Loucy (cell line): ENCODE data around the gene PUS3.

Experiments used
- H2AFZ ChIP-seq: fragments of 200-600 bp; sonication (generic); 2 replicates; pipeline ENCODE4 v1.6.0; 2016; ENCODE audit warnings: antibody characterized with exemption, mild to moderate bottlenecking, low read length, moderate library complexity
- H3F3A ChIP-seq: fragments of 200-600 bp; 2 replicates; pipeline ENCODE4 v1.6.0; 2016; ENCODE audit warnings: antibody characterized with exemption, low read depth, mild to moderate bottlenecking
- H3K27me3 ChIP-seq: fragments of 200-600 bp; sonication (generic); 2 replicates; pipeline ENCODE4 v1.6.1; 2014; ENCODE audit warnings: low read length, mild to moderate bottlenecking; ENCODE audit not compliant: insufficient read depth, poor library complexity, severe bottlenecking
- H3K36me3 ChIP-seq: fragments of 200-600 bp; sonication (generic); 2 replicates; pipeline ENCODE4 v1.6.1; 2016; ENCODE audit warnings: low read length; ENCODE audit not compliant: insufficient read depth
- H3K4me1 ChIP-seq: fragments of 200-600 bp; sonication (generic); 2 replicates; pipeline ENCODE4 v1.5.1; 2014; ENCODE audit warnings: low read length, mild to moderate bottlenecking; ENCODE audit not compliant: insufficient read depth, poor library complexity, severe bottlenecking
- H3K4me2 ChIP-seq: fragments of 200-600 bp; sonication (generic); 2 replicates; pipeline ENCODE4 v1.6.0; 2014; ENCODE audit warnings: antibody characterized with exemption, low read length, low read depth, mild to moderate bottlenecking; ENCODE audit not compliant: poor library complexity, severe bottlenecking
- H3K4me3 ChIP-seq: fragments of 200-600 bp; sonication (generic); 2 replicates; pipeline ENCODE4 v1.5.1; 2014; ENCODE audit warnings: low read length, mild to moderate bottlenecking, mixed read lengths; ENCODE audit not compliant: poor library complexity, severe bottlenecking
- H3K79me2 ChIP-seq: fragments of 200-600 bp; sonication (generic); 2 replicates; pipeline ENCODE4 v1.6.1; 2014; ENCODE audit warnings: low read length; ENCODE audit not compliant: insufficient read depth
- H3K9ac ChIP-seq: fragments of 200-600 bp; sonication (generic); 2 replicates; pipeline ENCODE4 v1.6.0; 2014; ENCODE audit warnings: mild to moderate bottlenecking, low read depth, low read length, moderate library complexity; ENCODE audit not compliant: poor library complexity, severe bottlenecking
- H3K9me2 ChIP-seq: fragments of 200-600 bp; sonication (generic); replicated peaks from 2 replicates; pipeline ENCODE4 v1.6.1; 2016; ENCODE audit warnings: low read depth, low read length, mixed read lengths
- H3K9me3 ChIP-seq: fragments of 200-600 bp; sonication (generic); 2 replicates; pipeline ENCODE4 v1.6.1; 2014; ENCODE audit warnings: mild to moderate bottlenecking, antibody characterized with exemption, low read length, low read depth; ENCODE audit not compliant: insufficient read depth
- H4K20me1 ChIP-seq: fragments of 200-600 bp; sonication (generic); 2 replicates; pipeline ENCODE4 v1.6.0; 2014; ENCODE audit warnings: antibody characterized with exemption, low read length, mild to moderate bottlenecking; ENCODE audit not compliant: insufficient read depth, poor library complexity, severe bottlenecking
- CTCF ChIP-seq: fragments of 200-600 bp; sonication (generic); conservative IDR thresholded peaks from 2 replicates; pipeline ENCODE4 v1.5.1; 2014; ENCODE audit warnings: mild to moderate bottlenecking, antibody characterized with exemption, low read length
- EZH2phosphoT487 ChIP-seq: fragments of 200-600 bp; IDR thresholded peaks from 2 replicates; pipeline ENCODE4 v1.6.1; 2018; ENCODE audit warnings: antibody characterized with exemption, mild to moderate bottlenecking, moderate library complexity, borderline replicate concordance

PUS3 gene

DNA sequence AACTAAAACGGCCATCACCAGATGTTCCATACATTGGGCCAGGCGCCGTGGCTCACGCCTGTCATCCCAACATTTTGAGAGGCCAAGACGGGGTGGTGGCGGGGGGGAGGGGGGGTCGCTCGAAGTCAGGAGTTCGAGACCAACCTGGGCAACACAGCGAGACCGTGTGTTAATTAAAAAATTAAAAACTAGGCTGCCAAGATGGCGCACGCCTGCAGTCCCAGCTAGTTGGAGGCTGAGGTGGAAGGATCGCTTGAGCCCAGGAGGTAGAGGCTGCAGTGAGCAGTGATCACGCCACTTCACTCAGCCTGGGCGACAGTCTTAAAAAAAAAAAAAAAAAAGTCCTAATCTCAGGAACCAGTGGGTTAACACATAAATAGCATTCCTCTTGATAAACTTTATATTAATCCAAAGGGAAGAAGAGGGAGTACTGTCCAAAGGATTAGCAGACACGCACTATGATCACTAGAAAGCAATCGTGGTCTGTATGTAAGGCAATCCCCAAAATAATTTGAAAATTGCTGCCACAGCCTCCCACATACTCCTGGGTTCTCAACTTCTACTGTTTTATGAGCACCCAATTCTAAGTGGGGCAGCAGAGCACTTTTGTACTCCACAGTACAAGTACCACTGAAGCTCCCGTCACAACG, 604 bp downstream of the PUS3 start:
- H3K9me3 ChIP-seq, result no peaks in the 10 kb centered on the region
- peaks cover 17% of the 10 kb centered on the region for H3K4me1 ChIP-seq
- H3K9ac ChIP-seq, result peak overlapping the region; percentile 70
- H3F3A ChIP-seq, result no peaks in the 10 kb centered on the region
- peaks cover 15% of the 10 kb centered on the region for H4K20me1 ChIP-seq
- H2AFZ ChIP-seq, result peak overlapping the region; percentile 89
- H3K9me2 ChIP-seq, result no peaks in the 10 kb centered on the region
- peak overlapping the region; percentile 93 for H3K4me3 ChIP-seq
- TF ChIP-seq CTCF (no peak), EZH2phosphoT487 (no peak)
- H3K79me2 ChIP-seq, result peaks cover 40% of the 10 kb centered on the region; the same call in 1 of the 2 replicates
- peaks cover 15% of the 10 kb centered on the region; the same call in 1 of the 2 replicates for H3K36me3 ChIP-seq
- H3K27me3 ChIP-seq, result no peaks in the 10 kb centered on the region
- H3K4me2 ChIP-seq, result peak overlapping the region; percentile 73

DNA sequence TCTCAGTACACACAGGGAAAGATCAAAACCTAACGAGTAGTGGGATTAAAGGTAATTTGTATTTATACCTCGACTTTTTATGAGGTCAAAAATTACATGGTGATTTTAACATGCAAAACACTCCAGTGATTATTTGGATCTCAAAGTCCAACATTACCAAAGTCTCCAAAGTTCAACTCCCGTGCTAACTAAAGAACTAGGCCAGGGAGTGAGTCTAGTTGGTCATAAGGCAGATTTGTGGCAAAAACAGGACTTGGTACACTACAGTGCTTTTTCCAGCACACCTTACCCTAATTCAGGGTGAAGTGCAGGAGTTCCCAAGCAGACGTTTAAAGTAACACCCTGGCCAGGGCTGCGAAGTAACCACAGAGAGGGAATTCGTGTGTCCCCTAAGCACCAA, 1.1 kb downstream of the PUS3 start:
- Histone ChIP-seq H3K27me3 (no peaks in the 10 kb centered on the region), H4K20me1 (peaks cover 19% of the 10 kb centered on the region), H3K79me2 (peaks cover 42% of the 10 kb centered on the region; the same call in 1 of the 2 replicates), H3K4me2 (peak overlapping the region; percentile 73), H3K36me3 (peaks cover 15% of the 10 kb centered on the region; the same call in 1 of the 2 replicates), H3K9me3 (no peaks in the 10 kb centered on the region), H3K9ac (peak overlapping the region; percentile 70), H3K4me1 (peaks cover 20% of the 10 kb centered on the region), H3F3A (no peaks in the 10 kb centered on the region), H3K9me2 (no peaks in the 10 kb centered on the region), H2AFZ (no peak overlapping the region), H3K4me3 (peak overlapping the region; percentile 93)
- no peak for TF ChIP-seq CTCF
- TF ChIP-seq EZH2phosphoT487, result no peak

DNA sequence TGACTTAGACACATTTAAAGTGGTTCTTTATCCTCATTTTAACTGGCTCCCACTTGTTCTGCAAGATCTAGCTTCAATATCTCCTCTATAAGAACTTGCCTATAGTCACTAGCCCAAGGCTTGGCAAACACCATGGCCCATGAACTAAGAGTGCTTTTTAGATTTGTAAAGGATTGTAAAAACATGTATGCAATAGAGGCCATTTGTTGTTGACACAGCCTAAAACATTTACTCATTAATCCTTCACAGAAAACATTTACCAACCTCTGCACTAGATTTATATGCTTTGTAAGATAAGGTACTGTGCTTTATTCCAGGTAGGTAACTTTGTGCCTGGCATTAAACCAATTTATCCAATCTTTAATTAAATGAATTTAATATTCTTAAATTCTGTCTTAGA, 10.0 kb downstream of the PUS3 start:
- H3K4me3 ChIP-seq, result no peak overlapping the region
- peaks cover 19% of the 10 kb centered on the region for H3K36me3 ChIP-seq
- TF ChIP-seq EZH2phosphoT487, result no peak
- H3K79me2 ChIP-seq, result peaks cover 84% of the 10 kb centered on the region
- peaks cover 43% of the 10 kb centered on the region for H3K4me1 ChIP-seq
- H3K27me3 ChIP-seq, result no peaks in the 10 kb centered on the region
- no peaks in the 10 kb centered on the region for H3K9me2 ChIP-seq
- no peaks in the 10 kb centered on the region for H3F3A ChIP-seq
- peaks cover 33% of the 10 kb centered on the region for H4K20me1 ChIP-seq
- no peak overlapping the region for H3K9ac ChIP-seq
- no peak overlapping the region for H3K4me2 ChIP-seq
- H3K9me3 ChIP-seq, result no peaks in the 10 kb centered on the region
- H2AFZ ChIP-seq, result no peak overlapping the region

DNA sequence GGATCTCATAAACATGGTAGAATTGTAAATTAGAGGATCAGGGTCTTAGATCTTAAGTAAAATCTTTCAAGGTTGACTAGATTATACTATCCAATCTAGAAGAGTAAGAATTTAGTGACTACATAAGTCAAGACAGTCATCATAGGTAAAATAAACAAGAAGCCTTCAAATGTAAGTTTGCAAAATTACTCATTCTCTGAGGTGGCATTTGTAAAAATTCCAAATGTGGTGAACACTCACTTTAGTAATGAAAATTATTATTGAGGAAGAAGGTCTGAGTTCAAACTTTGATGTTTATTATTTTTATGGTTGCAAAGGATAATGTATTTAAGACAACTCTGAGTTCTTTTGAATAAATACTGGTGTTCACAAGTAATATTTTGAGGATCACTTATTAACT, 10.9 kb downstream of the PUS3 start:
- peaks cover 19% of the 10 kb centered on the region for H3K36me3 ChIP-seq
- H2AFZ ChIP-seq, result no peak overlapping the region
- peaks cover 79% of the 10 kb centered on the region for H3K79me2 ChIP-seq
- H3K4me2 ChIP-seq, result peak overlapping the region; percentile 75
- peaks cover 24% of the 10 kb centered on the region for H4K20me1 ChIP-seq
- TF ChIP-seq CTCF (no peak), EZH2phosphoT487 (no peak)
- H3K4me1 ChIP-seq, result peaks cover 37% of the 10 kb centered on the region
- H3K27me3 ChIP-seq, result no peaks in the 10 kb centered on the region
- no peaks in the 10 kb centered on the region for H3K9me2 ChIP-seq
- no peaks in the 10 kb centered on the region for H3F3A ChIP-seq
- H3K4me3 ChIP-seq, result no peak overlapping the region
- H3K9me3 ChIP-seq, result no peaks in the 10 kb centered on the region
- H3K9ac ChIP-seq, result no peak overlapping the region
